ENCODE results near the gene WSCD2.

Gene WSCD2

DNA sequence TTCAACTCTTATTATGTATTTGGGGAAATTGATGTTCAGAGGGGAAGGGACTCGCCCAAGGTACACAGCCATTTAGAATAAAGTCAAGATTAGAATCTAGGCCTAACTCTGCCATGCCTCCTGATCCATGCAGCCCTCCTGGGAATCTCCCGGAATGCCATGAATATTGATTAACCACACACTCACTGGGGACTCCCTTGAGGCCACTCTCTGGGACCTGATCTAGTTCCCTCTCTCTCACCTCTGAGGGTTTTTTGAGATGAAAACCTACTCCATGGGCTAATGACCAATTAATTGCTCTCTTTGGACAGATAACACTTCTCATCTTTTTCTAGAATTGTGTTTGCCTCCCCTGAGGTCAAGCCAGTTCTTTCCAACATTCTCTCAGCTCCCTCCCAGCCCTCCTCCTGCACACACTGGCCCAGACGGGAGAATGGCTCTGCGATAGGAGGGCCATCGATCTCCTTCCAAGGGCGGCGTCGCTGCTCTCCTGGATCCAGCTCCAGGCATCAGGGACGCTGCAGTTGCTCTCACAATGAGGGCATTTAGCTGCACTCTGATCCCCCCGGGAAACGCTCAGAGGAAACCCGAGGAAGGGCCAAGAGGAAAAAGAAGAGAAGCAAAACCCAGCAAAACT lies 22.6 kb downstream of the WSCD2 start:
- TF ChIP-seq CTCF (IDR thresholded peaks at IDR 0.05) = no peak

DNA sequence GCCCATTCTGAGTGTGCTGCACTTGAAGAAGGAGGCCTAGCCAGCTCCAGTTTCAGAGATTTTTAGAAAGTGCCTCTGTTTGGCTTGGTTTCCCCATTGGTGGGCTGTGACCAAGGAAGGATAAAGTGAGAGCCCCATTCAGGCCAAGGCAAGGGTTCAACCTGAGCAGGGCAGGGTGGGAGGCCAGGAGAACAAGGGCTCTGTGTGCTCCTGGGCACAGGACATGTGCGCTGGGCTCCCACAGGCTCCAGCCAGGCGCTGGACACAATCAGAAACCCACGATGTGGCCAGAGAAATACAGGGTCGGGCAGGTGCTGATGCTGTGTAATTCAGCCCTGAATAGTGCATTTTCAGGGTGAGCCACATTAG lies 23.1 kb downstream of the WSCD2 start:
- TF ChIP-seq CTCF (IDR thresholded peaks at IDR 0.05) = no peak

- no peak for TF ChIP-seq CTCF (IDR thresholded peaks at IDR 0.05)
Measured at GRCh38 chr12:108156717-108157116, 27.6 kb downstream of the WSCD2 start.

GRCh38 chr12:108157870-108158459 lies 28.9 kb downstream of the WSCD2 start:
- TF ChIP-seq CTCF (IDR thresholded peaks at IDR 0.05) = no peak

DNA sequence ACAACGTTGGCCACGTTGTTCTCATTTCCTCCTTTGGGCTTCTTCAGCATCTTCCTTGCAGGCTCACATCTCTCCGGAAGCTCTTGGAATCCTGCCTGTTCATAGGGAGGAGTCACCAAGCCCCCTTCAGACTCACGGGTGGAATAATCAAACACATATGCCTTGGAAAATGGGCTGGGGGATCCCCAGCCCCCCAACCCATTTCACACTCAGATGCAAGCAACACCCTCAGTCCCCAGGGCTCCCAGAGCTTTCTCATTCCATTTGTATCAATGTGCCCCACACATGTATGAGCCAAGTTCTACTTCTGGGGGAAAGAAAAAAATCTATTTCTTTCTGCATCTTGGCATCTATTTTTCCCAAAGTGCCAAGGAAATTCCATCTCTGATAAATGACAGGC lies 33.1 kb downstream of the WSCD2 start:
- TF ChIP-seq CTCF (IDR thresholded peaks at IDR 0.05) = no peak

DNA sequence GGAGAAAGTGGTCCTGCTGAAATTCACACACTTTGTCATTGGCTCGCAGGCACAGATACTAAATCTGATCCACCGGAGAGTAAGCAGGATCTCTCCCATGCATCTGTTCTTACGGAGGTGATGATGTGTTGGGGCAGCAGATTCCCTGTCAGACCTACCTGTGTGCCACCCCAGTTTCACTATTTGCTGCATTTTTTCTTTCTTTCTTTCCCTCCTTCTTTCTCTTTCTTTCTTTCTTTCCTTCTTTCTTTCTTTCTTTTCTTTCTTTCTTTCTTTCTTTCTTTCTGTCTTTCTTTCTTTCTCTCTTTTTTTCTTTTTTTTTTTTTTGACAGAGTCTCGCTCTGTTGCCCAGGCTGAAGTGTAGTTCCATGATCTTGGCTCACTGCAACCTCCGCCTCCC lies 37.4 kb downstream of the WSCD2 start:
- no peak for TF ChIP-seq CTCF (IDR thresholded peaks at IDR 0.05)

- TF ChIP-seq CTCF (IDR thresholded peaks at IDR 0.05) = no peak
Measured at GRCh38 chr12:108167974-108168373, 38.9 kb downstream of the WSCD2 start.

DNA sequence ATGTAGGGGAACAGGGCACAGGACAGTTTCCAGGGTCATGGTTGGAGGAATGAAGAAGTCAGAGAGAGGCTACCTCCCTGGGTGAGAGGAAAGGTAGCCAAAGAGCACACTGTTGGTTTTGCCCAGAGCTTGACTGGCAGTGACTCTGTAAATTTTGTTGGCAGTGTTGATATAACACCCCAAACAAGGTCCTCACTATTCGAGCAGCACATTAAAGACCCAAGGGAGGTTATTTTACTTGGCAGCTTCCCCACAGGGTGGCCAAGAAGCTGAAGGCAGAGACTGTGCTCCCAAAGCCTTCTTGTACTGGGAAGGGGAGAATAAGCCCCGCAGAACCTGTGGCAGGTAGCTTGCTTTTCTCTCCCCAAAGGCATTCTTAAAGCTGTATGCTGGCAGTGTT lies 40.6 kb downstream of the WSCD2 start:
- no peak for TF ChIP-seq CTCF (IDR thresholded peaks at IDR 0.05)
